CD4-positive, alpha-beta T cell treated with Interleukin-4 for 1 hour (primary cell): ENCODE measurements around the gene OBP2B.
A peak's percentile ranks its signal among the peaks of the same experiment; 100 is the strongest.
"Not testable (repeated sequence)": the region's sequence is repeated elsewhere in the genome, so short reads cannot be mapped to it uniquely, and the experiment has no call there.

Experiments
- DNase-seq, 2 donors: peaks; one replicate each; pipeline ENCODE4 v3.0.0-alpha.2; 2020 to 2022

The OBP2B gene

GRCh38 chr9:133238272-133238850 lies 29.3 kb upstream of the OBP2B start:
- DNase-seq = peak; percentile 33 to 78

GRCh38 chr9:133237035-133237731 lies 28.1 kb upstream of the OBP2B start:
- no peak for DNase-seq

- DNase-seq = not testable (repeated sequence)
Measured at GRCh38 chr9:133236291-133237034, 27.4 kb upstream of the OBP2B start.

- no peak for DNase-seq
Measured at GRCh38 chr9:133235549-133236222, 26.6 kb upstream of the OBP2B start.

- no peak for DNase-seq
Measured at GRCh38 chr9:133234577-133235322, 25.7 kb upstream of the OBP2B start.

- no peak for DNase-seq
Measured at GRCh38 chr9:133233681-133234432, 24.8 kb upstream of the OBP2B start.

- not testable (repeated sequence) for DNase-seq
Measured at GRCh38 chr9:133231934-133232568, 23.0 kb upstream of the OBP2B start.

GRCh38 chr9:133230514-133230913 lies 21.5 kb upstream of the OBP2B start:
- DNase-seq = not testable (repeated sequence)

- DNase-seq = no peak
Measured at GRCh38 chr9:133230093-133230492, 21.0 kb upstream of the OBP2B start.

- DNase-seq = not testable (repeated sequence)
Measured at GRCh38 chr9:133228474-133229193, 19.6 kb upstream of the OBP2B start.

- not testable (repeated sequence) for DNase-seq
Measured at GRCh38 chr9:133227996-133228395, 18.9 kb upstream of the OBP2B start.

GRCh38 chr9:133227242-133227860 lies 18.3 kb upstream of the OBP2B start:
- no peak for DNase-seq

GRCh38 chr9:133226219-133227171 lies 17.4 kb upstream of the OBP2B start:
- no peak for DNase-seq

GRCh38 chr9:133225171-133226011 lies 16.3 kb upstream of the OBP2B start:
- DNase-seq = no peak

GRCh38 chr9:133224762-133225161 lies 15.7 kb upstream of the OBP2B start:
- no peak for DNase-seq

- DNase-seq = not testable (repeated sequence)
Measured at GRCh38 chr9:133223159-133223756, 14.2 kb upstream of the OBP2B start.

- not testable (repeated sequence) for DNase-seq
Measured at GRCh38 chr9:133221994-133222393, 12.9 kb upstream of the OBP2B start.
